Panc1 (cell line): ENCODE results near the gene SLC25A6. TPM values are rescaled to one million over a fixed set of nuclear protein-coding genes. Genes with fewer than 3 reads are reported as not detected.
A peak's percentile ranks its signal among the peaks of the same experiment; 100 is the strongest.

Source experiments
- ATAC-seq: fragments of 200-7000 bp; cut with Tn5 transposase; 2 replicates; pipeline ENCODE4 v1.9.1; 2020; ENCODE audit warnings: mild to moderate bottlenecking, moderate library complexity
- BruUV-seq: library from RNA; stranded (reverse); fragments of 400-500 nt; replicated peaks from 2 replicates; lab custom pipeline; 2021; lab: Mats Ljungman, UMichigan
- CTCF ChIA-PET: fragments of 300-600 bp; sonication (Branson Sonifier 250); formaldehyde crosslinking; loops from one replicate; lab custom pipeline; 2022; ENCODE audit warnings: antibody characterized with exemption; lab: Charles Lee
- POLR2A ChIA-PET: fragments of 300-600 bp; sonication (Branson Sonifier 250); formaldehyde crosslinking; loops from one replicate; lab custom pipeline; 2022; ENCODE audit warnings: antibody characterized with exemption; lab: Charles Lee
- DNase-seq: peaks from one replicate; pipeline ENCODE4 v3.0.0-alpha.2; 2010; ENCODE audit warnings: low read depth, low spot score
- H3K27ac ChIP-seq: 2 replicates; pipeline ENCODE4 v1.5.1; 2011; ENCODE audit warnings: mild to moderate bottlenecking, low read length, inconsistent platforms
- H3K27me3 ChIP-seq: fragments of 200-500 bp; sonication (Bioruptor generic); 2 replicates; pipeline ENCODE4 v1.6.0; 2014; ENCODE audit warnings: low read length, inconsistent platforms; ENCODE audit not compliant: control insufficient read depth, insufficient read depth
- H3K36me3 ChIP-seq: fragments of 200-500 bp; sonication (Bioruptor generic); 2 replicates; pipeline ENCODE4 v1.5.1; 2014; ENCODE audit warnings: inconsistent platforms, mild to moderate bottlenecking, low read length, moderate library complexity; ENCODE audit not compliant: control insufficient read depth, insufficient read depth
- H3K4me1 ChIP-seq: 2 replicates; pipeline ENCODE4 v1.5.1; 2011; ENCODE audit warnings: inconsistent platforms, mild to moderate bottlenecking, low read length, moderate library complexity; ENCODE audit not compliant: control insufficient read depth, insufficient read depth
- H3K4me3 ChIP-seq, 2 experiments: 2 replicates each; pipeline ENCODE4 v1.5.1; 2011 to 2012; ENCODE audit warnings: low read depth in 2 of 2, low read length in 2 of 2, mild to moderate bottlenecking in 2 of 2, inconsistent platforms in 1 of 2, moderate library complexity in 1 of 2
- H3K9me3 ChIP-seq: fragments of 200-500 bp; sonication (Bioruptor generic); 2 replicates; pipeline ENCODE4 v1.5.1; 2014; ENCODE audit warnings: low read depth, mild to moderate bottlenecking, inconsistent platforms, low read length, moderate library complexity; ENCODE audit not compliant: control insufficient read depth, insufficient read depth
- POLR2AphosphoS5 ChIP-seq: IDR thresholded peaks from 2 replicates; pipeline ENCODE4 v1.6.1; 2012; ENCODE audit warnings: mild to moderate bottlenecking, low read depth, low read length, moderate library complexity
- REST ChIP-seq, 2 experiments: IDR thresholded peaks; 2 replicates each; pipeline ENCODE4 v1.6.1; 2011 to 2012; ENCODE audit warnings: low read depth in 2 of 2, control low read depth in 1 of 2, low read length in 1 of 2, mild to moderate bottlenecking in 1 of 2, moderate library complexity in 1 of 2; ENCODE audit not compliant: insufficient read depth in 1 of 2
- SIN3A ChIP-seq: IDR thresholded peaks from 2 replicates; pipeline ENCODE4 v1.6.1; 2012; ENCODE audit warnings: low read depth, mild to moderate bottlenecking, low read length, moderate library complexity, borderline replicate concordance; ENCODE audit not compliant: insufficient read depth
- TCF7L2 ChIP-seq: IDR thresholded peaks from 2 replicates; pipeline ENCODE4 v1.6.1; 2011; ENCODE audit warnings: mild to moderate bottlenecking, low read depth, low read length, inconsistent platforms
- in situ Hi-C: cut with HindIII; loops from 2 replicates; pipeline ENCODE4 v1.10.0; 2016; ENCODE audit warnings: low sequenced_read_pairs, low pct_unique_long_range_greater_than_20kb
- intact Hi-C: fragments of 100-400 bp; cut with micrococcal nuclease; formaldehyde crosslinking; loops from one replicate; pipeline ENCODE4 v1.10.0; 2022; ENCODE audit not compliant: unreplicated experiment
- total RNA-seq: library from RNA; stranded (reverse); gene quantifications from one replicate; pipeline ENCODE4 v1.2.1, GENCODE V29; 2021; ENCODE audit not compliant: unreplicated experiment
- TF ChIP-seq, protein P1 (sequence below): fragments of 450-650 bp; IDR thresholded peaks from 2 replicates; pipeline ENCODE4 v1.5.1; 2017; ENCODE audit warnings: mild to moderate bottlenecking

Gene SLC25A6
- total RNA-seq, 1 experiment from 2014 or later: 125 TPM

DNA sequence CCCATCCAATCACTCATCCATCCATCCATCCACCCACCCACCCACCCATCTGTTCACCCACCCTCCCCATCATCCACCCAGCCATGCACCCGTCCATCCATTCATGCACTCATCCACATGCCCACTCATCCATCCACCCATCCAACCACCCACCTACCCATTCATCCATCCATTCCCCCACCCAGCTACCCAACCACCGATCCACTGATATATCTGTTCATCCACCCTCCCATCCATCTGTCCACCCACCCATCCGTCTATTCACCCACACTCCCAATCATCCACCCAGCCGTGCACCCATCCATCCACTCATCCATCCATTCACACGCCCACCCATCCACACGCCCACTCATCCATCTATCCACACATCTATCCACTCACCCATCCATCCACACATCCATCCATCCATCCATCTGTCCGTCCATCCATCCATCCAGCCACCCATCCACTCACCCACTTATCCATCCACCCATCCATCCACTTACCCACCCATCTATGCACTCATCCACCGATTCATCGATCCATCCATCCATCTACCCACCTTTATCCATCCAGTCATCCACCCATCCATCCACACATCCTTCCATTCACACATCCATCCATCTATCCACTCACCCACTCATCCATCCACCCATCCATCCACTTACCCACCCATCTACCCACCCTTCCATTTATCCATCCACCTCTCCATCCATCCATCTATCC is 32.4 kb upstream of the SLC25A6 start:
- CTCF ChIA-PET: no interaction called here
- BruUV-seq: no TSS peak

GRCh38 chrX:1423215-1423614 is 31.3 kb upstream of the SLC25A6 start:
- POLR2A ChIA-PET: no interaction called here
- H3K36me3 ChIP-seq: no peaks in the 10 kb centered on the region

More for the DNA sequence above, 32.4 kb upstream of the SLC25A6 start:
- Histone ChIP-seq H3K4me3 (no peak overlapping the region), H3K27ac (no peak overlapping the region), H3K36me3 (no peaks in the 10 kb centered on the region), H3K27me3 (no peaks in the 10 kb centered on the region), H3K4me1 (no peaks in the 10 kb centered on the region), H3K9me3 (no peaks in the 10 kb centered on the region)
- in situ Hi-C loops: no loop called here
- no peak for ATAC-seq
- intact Hi-C loops: no loop called here
- DNase-seq: no peak
- TF ChIP-seq SIN3A (no peak), POLR2AphosphoS5 (no peak), TCF7L2 (no peak), REST (IDR thresholded peaks at IDR 0.05; ENCODE audit: insufficient read depth in 1 of 2, low read depth in 2 of 2, low read length in 1 of 2) (no peak)
- TF ChIP-seq, protein P1, sequence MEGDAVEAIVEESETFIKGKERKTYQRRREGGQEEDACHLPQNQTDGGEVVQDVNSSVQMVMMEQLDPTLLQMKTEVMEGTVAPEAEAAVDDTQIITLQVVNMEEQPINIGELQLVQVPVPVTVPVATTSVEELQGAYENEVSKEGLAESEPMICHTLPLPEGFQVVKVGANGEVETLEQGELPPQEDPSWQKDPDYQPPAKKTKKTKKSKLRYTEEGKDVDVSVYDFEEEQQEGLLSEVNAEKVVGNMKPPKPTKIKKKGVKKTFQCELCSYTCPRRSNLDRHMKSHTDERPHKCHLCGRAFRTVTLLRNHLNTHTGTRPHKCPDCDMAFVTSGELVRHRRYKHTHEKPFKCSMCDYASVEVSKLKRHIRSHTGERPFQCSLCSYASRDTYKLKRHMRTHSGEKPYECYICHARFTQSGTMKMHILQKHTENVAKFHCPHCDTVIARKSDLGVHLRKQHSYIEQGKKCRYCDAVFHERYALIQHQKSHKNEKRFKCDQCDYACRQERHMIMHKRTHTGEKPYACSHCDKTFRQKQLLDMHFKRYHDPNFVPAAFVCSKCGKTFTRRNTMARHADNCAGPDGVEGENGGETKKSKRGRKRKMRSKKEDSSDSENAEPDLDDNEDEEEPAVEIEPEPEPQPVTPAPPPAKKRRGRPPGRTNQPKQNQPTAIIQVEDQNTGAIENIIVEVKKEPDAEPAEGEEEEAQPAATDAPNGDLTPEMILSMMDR: no peak
- POLR2A ChIA-PET: no interaction called here

More at GRCh38 chrX:1423215-1423614, 31.3 kb upstream of the SLC25A6 start:
- in situ Hi-C loops (no loop called here), intact Hi-C loops (no loop called here)
- Histone ChIP-seq H3K27ac (no peak overlapping the region), H3K27me3 (no peaks in the 10 kb centered on the region), H3K4me1 (no peaks in the 10 kb centered on the region), H3K9me3 (no peaks in the 10 kb centered on the region), H3K4me3 (no peak overlapping the region)
- ATAC-seq (0 out of 2 replicates have a peak, but pooled peaks have one; percentile 3), DNase-seq (no peak)
- BruUV-seq: no TSS peak
- TF ChIP-seq POLR2AphosphoS5: no peak
- TF ChIP-seq REST (IDR thresholded peaks at IDR 0.05; ENCODE audit: insufficient read depth in 1 of 2, low read depth in 2 of 2, low read length in 1 of 2): no peak
- TF ChIP-seq TCF7L2: no peak
- TF ChIP-seq, protein P1: no peak
- no peak for TF ChIP-seq SIN3A
- CTCF ChIA-PET: no interaction called here
